ENCODE results near the gene TNRC6C. TPM values are rescaled to one million over a fixed set of nuclear protein-coding genes. Genes with fewer than 3 reads are reported as not detected.

The TNRC6C gene
- total RNA-seq, 2 experiments from 2014 or later: 50.7 to 57.3 TPM

DNA sequence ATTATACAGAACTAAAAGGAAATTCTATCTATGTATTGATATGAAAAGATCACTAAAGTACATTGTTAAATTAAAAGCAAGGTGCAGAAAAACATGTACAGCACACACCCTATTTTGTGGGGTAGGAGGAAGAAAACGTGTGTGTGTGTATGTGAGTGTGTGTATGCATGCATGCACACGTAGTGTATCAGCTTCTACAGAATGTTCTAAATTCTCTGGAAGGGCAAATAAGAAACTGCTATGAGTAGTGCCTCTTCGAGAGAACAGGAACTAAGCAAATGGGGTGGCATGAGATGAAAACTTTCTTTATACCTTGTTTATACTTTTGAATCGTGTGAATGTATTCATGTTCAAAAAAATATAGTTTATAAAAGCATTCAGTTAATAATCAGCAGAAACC, 111.2 kb downstream of the TNRC6C start:
- ATAC-seq (ENCODE audit: poor library complexity): no peak
- Mint-ChIP-seq H3K27me3 (no peaks in the 10 kb centered on the region), H3K4me3 (no peak overlapping the region), H3K4me1 (ENCODE audit: low read depth) (no peaks in the 10 kb centered on the region), H3K36me3 (ENCODE audit: low read depth) (peaks cover 96% of the 10 kb centered on the region), H3K27ac (no peak overlapping the region), H3K9me3 (no peaks in the 10 kb centered on the region)
- no peaks in the 10 kb centered on the region for H3K9me3 ChIP-seq (ENCODE audit: control insufficient read depth in 1 of 2, insufficient read depth in 1 of 2, low read length in 2 of 2)
- no peak overlapping the region for H3K27ac ChIP-seq (ENCODE audit: low read depth in 1 of 2, low read length in 2 of 2)
- ChIA-PET CTCF (no interaction called here), POLR2A (no interaction called here)
- no peak overlapping the region for H3K4me3 ChIP-seq (ENCODE audit: low read length)
- H3K36me3 ChIP-seq (ENCODE audit: insufficient read depth, low read length): peaks cover 94% of the 10 kb centered on the region
- TF ChIP-seq, protein P1, sequence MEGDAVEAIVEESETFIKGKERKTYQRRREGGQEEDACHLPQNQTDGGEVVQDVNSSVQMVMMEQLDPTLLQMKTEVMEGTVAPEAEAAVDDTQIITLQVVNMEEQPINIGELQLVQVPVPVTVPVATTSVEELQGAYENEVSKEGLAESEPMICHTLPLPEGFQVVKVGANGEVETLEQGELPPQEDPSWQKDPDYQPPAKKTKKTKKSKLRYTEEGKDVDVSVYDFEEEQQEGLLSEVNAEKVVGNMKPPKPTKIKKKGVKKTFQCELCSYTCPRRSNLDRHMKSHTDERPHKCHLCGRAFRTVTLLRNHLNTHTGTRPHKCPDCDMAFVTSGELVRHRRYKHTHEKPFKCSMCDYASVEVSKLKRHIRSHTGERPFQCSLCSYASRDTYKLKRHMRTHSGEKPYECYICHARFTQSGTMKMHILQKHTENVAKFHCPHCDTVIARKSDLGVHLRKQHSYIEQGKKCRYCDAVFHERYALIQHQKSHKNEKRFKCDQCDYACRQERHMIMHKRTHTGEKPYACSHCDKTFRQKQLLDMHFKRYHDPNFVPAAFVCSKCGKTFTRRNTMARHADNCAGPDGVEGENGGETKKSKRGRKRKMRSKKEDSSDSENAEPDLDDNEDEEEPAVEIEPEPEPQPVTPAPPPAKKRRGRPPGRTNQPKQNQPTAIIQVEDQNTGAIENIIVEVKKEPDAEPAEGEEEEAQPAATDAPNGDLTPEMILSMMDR (IDR thresholded peaks at IDR 0.05): no peak
- DNase-seq: no peak
- no peaks in the 10 kb centered on the region for H3K4me1 ChIP-seq (ENCODE audit: insufficient read depth, low read length)
- H3K27me3 ChIP-seq (ENCODE audit: control insufficient read depth in 1 of 2, insufficient read depth in 2 of 2, low read length in 2 of 2): no peaks in the 10 kb centered on the region
- intact Hi-C loops (cut with DNase I, micrococcal nuclease): no loop called here

DNA sequence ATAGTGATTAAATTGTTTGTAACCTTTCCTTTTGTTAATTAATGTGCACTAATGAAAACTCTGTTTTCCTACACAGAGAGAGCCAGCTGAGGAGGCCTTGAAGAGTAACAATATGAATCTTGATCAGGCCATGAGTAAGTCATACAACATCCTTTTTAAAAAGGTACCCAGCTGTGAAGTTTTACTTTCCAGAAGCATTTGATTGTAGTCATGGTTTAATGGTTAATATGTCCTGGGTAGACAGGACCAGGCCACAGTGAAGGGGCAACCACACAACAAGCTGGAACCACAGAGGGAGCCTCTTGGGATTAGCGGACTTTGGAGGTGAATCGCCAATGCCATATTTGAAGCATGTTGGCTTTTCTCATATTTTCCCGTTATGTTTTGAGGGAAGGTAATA, 114.5 kb downstream of the TNRC6C start:
- H3K4me1 Mint-ChIP-seq (ENCODE audit: low read depth): no peaks in the 10 kb centered on the region

GRCh38 chr17:78075011-78075410, 116.5 kb downstream of the TNRC6C start:
- H3K27me3 Mint-ChIP-seq: no peaks in the 10 kb centered on the region
- TF ChIP-seq, protein P1 (IDR thresholded peaks at IDR 0.05): no peak
- intact Hi-C loops (cut with DNase I, micrococcal nuclease): loop anchor here in 1 of 2 experiments (5.0 kb wide), 1 partner anchor 38 kb away; no protein-coding TSS in a partner anchor
- Histone ChIP-seq H3K27ac (ENCODE audit: low read depth in 1 of 2, low read length in 2 of 2) (no peak overlapping the region), H3K36me3 (ENCODE audit: insufficient read depth, low read length) (peaks cover 99% of the 10 kb centered on the region), H3K27me3 (ENCODE audit: control insufficient read depth in 1 of 2, insufficient read depth in 2 of 2, low read length in 2 of 2) (no peaks in the 10 kb centered on the region), H3K9me3 (ENCODE audit: control insufficient read depth in 1 of 2, insufficient read depth in 1 of 2, low read length in 2 of 2) (no peaks in the 10 kb centered on the region), H3K4me1 (ENCODE audit: insufficient read depth, low read length) (no peaks in the 10 kb centered on the region), H3K4me3 (ENCODE audit: low read length) (no peak overlapping the region)
- ChIA-PET POLR2A (no interaction called here), CTCF (no interaction called here)
- ATAC-seq (ENCODE audit: poor library complexity) (no peak), DNase-seq (no peak)
- H3K9me3 Mint-ChIP-seq: no peaks in the 10 kb centered on the region
- no peak overlapping the region for H3K4me3 Mint-ChIP-seq
- peaks cover 96% of the 10 kb centered on the region for H3K36me3 Mint-ChIP-seq (ENCODE audit: low read depth)
- no peaks in the 10 kb centered on the region for H3K4me1 Mint-ChIP-seq (ENCODE audit: low read depth)
- H3K27ac Mint-ChIP-seq: no peak overlapping the region

More for the DNA sequence above, 114.5 kb downstream of the TNRC6C start:
- no peaks in the 10 kb centered on the region for H3K27me3 ChIP-seq (ENCODE audit: control insufficient read depth in 1 of 2, insufficient read depth in 2 of 2, low read length in 2 of 2)
- Mint-ChIP-seq H3K4me3 (no peak overlapping the region), H3K27me3 (no peaks in the 10 kb centered on the region), H3K36me3 (ENCODE audit: low read depth) (peaks cover 94% of the 10 kb centered on the region), H3K9me3 (no peaks in the 10 kb centered on the region), H3K27ac (no peak overlapping the region)
- H3K36me3 ChIP-seq (ENCODE audit: insufficient read depth, low read length): peaks cover 96% of the 10 kb centered on the region
- no peak overlapping the region for H3K27ac ChIP-seq (ENCODE audit: low read depth in 1 of 2, low read length in 2 of 2)
- no peak for ATAC-seq (ENCODE audit: poor library complexity)
- no peak for DNase-seq
- no peak overlapping the region for H3K4me3 ChIP-seq (ENCODE audit: low read length)
- no peaks in the 10 kb centered on the region for H3K9me3 ChIP-seq (ENCODE audit: control insufficient read depth in 1 of 2, insufficient read depth in 1 of 2, low read length in 2 of 2)
- H3K4me1 ChIP-seq (ENCODE audit: insufficient read depth, low read length): no peaks in the 10 kb centered on the region
- intact Hi-C loops (cut with DNase I, micrococcal nuclease): no loop called here
- TF ChIP-seq, protein P1 (IDR thresholded peaks at IDR 0.05): no peak
- ChIA-PET POLR2A (interaction anchor here (0.6 kb wide), 1 partner anchor 406 kb away, joined by 3 read pairs; no protein-coding TSS in a partner anchor), CTCF (no interaction called here)

Measured in CD4-positive, alpha-beta T cell (primary cell).